ENCODE data around the gene PPEF2.

The PPEF2 gene

DNA sequence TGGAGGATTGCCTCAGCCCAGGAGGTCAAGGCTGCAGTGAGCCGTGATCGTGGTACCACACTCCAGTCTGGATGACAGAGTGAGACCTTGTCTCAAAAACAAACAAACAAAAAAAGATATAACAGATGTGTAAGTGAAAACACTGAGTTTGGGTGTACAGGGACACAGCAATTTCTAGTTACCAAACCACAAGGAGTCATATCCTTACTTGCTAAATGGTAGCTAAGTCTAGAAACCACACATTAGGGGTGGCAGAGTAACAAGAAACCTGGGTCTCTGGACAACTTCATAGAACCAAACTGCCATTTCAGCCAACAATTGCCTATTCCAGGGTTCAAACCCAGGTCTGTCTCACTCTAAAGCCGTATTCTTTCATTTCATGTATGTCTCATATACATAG lies 20.8 kb downstream of the PPEF2 start:
- peak in 1 of 3 donors; percentile 7 for DNase-seq
- Histone ChIP-seq H3K9me3 (ENCODE audit: control extremely low read depth in 1 of 5, control insufficient read depth in 4 of 5, insufficient read depth in 2 of 5, low read depth in 1 of 5, low read length in 4 of 5) (no peaks in the 10 kb centered on the region), H3K4me3 (ENCODE audit: control insufficient read depth in 1 of 7, extremely low read depth in 1 of 7, insufficient read depth in 4 of 7, low read depth in 2 of 7, low read length in 6 of 7) (no peak overlapping the region), H3K27me3 (replicated peaks in 2 of 5; ENCODE audit: control insufficient read depth in 4 of 5, insufficient read depth in 5 of 5, low read length in 4 of 5) (peaks cover 0 to 6% (median 2%) of the 10 kb centered on the region in 5 experiments), H3K27ac (ENCODE audit: insufficient read depth in 1 of 2, low read depth in 1 of 2, low read length in 2 of 2, poor library complexity in 1 of 2, severe bottlenecking in 2 of 2) (no peak overlapping the region), H3K4me1 (ENCODE audit: control extremely low read depth in 1 of 4, control insufficient read depth in 4 of 4, insufficient read depth in 4 of 4, low read length in 3 of 4) (peaks cover 0 to 2% (median 0%) of the 10 kb centered on the region in 4 experiments), H3K36me3 (ENCODE audit: control insufficient read depth in 4 of 4, insufficient read depth in 4 of 4, low read length in 3 of 4) (no peaks in the 10 kb centered on the region)
- ChIA-PET CTCF (interaction anchor here (2.0 kb wide), 1 partner anchor 16 kb away, joined by 4 read pairs; no protein-coding TSS in a partner anchor), POLR2A (no interaction called here)
- 83% methylated on average over 2 of the region's 3 CpGs for WGBS (ENCODE audit: insufficient coverage)

DNA sequence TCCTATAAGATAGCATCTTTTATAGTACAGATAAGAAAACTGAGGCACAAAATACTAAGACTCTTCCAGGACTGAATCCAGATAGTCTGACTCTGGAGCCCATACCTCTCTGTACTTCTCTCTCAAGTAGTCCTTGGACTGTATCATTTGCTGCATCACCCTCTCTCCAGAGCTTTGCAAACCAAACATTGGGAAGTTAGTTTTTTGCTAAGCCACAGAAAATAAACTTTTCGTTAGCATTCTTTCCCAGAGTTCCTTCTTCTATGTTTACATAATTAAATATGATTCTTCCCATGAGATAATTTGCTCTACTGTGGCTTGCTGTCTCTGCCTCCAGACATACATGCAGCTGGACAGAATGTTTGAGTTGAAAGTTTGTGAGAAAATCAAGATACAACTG lies 22.0 kb downstream of the PPEF2 start:
- CTCF ChIA-PET: no interaction called here

DNA sequence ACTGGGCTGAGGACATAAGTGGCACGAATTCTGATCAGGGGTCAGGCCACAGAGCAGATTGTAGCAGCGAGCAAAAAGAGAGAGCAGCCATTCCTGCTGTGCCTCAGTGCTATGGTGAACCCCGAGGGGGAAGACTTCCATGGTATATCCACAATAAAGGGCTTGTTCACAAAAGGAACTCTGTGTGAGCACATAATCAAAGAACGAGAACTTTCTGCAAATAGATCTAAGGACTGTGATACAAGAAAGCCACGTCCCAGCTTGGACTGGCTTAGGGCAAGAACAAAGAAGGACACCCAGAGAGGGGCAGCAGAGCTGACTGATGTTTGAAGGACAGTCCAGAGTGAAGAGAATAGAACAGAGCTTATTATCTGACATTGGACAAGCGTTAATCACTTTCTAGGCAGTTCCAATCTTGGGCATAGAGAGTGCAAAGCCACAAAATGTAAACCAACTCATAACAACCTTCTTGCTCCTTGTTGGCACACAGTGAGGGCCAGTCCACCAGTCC lies 24.0 kb downstream of the PPEF2 start:
- WGBS (ENCODE audit: insufficient coverage): 89% methylated on average over 6 of the region's 6 CpGs
- no peak overlapping the region for H3K4me3 ChIP-seq (ENCODE audit: control insufficient read depth in 1 of 7, extremely low read depth in 1 of 7, insufficient read depth in 4 of 7, low read depth in 2 of 7, low read length in 6 of 7)
- CTCF ChIA-PET: interaction anchor here (1.0 to 1.2 kb wide), 2 partner anchors 15 to 17 kb away, joined by 3 to 4 read pairs; no protein-coding TSS in a partner anchor
- no peak for DNase-seq
- no peaks in the 10 kb centered on the region for H3K36me3 ChIP-seq (ENCODE audit: control insufficient read depth in 4 of 4, insufficient read depth in 4 of 4, low read length in 3 of 4)
- POLR2A ChIA-PET: no interaction called here
- H3K27ac ChIP-seq (ENCODE audit: insufficient read depth in 1 of 2, low read depth in 1 of 2, low read length in 2 of 2, poor library complexity in 1 of 2, severe bottlenecking in 2 of 2): no peak overlapping the region
- no peaks in the 10 kb centered on the region for H3K4me1 ChIP-seq (ENCODE audit: control extremely low read depth in 1 of 4, control insufficient read depth in 4 of 4, insufficient read depth in 4 of 4, low read length in 3 of 4)
- H3K9me3 ChIP-seq (ENCODE audit: control extremely low read depth in 1 of 5, control insufficient read depth in 4 of 5, insufficient read depth in 2 of 5, low read depth in 1 of 5, low read length in 4 of 5): no peaks in the 10 kb centered on the region
- peaks cover 0 to 2% (median 0%) of the 10 kb centered on the region in 5 experiments for H3K27me3 ChIP-seq (replicated peaks in 2 of 5; ENCODE audit: control insufficient read depth in 4 of 5, insufficient read depth in 5 of 5, low read length in 4 of 5)

More for the DNA sequence above, 22.0 kb downstream of the PPEF2 start:
- DNase-seq: no peak
- no peak overlapping the region for H3K4me3 ChIP-seq (ENCODE audit: control insufficient read depth in 1 of 7, extremely low read depth in 1 of 7, insufficient read depth in 4 of 7, low read depth in 2 of 7, low read length in 6 of 7)
- H3K4me1 ChIP-seq (ENCODE audit: control extremely low read depth in 1 of 4, control insufficient read depth in 4 of 4, insufficient read depth in 4 of 4, low read length in 3 of 4): no peaks in the 10 kb centered on the region
- POLR2A ChIA-PET: no interaction called here
- no peaks in the 10 kb centered on the region for H3K36me3 ChIP-seq (ENCODE audit: control insufficient read depth in 4 of 4, insufficient read depth in 4 of 4, low read length in 3 of 4)
- H3K27ac ChIP-seq (ENCODE audit: insufficient read depth in 1 of 2, low read depth in 1 of 2, low read length in 2 of 2, poor library complexity in 1 of 2, severe bottlenecking in 2 of 2): no peak overlapping the region
- H3K27me3 ChIP-seq (replicated peaks in 2 of 5; ENCODE audit: control insufficient read depth in 4 of 5, insufficient read depth in 5 of 5, low read length in 4 of 5): peaks cover 0 to 2% (median 0%) of the 10 kb centered on the region in 5 experiments
- WGBS (ENCODE audit: insufficient coverage): no CpG with 5 or more reads among the region's 1 CpG
- H3K9me3 ChIP-seq (ENCODE audit: control extremely low read depth in 1 of 5, control insufficient read depth in 4 of 5, insufficient read depth in 2 of 5, low read depth in 1 of 5, low read length in 4 of 5): no peaks in the 10 kb centered on the region

DNA sequence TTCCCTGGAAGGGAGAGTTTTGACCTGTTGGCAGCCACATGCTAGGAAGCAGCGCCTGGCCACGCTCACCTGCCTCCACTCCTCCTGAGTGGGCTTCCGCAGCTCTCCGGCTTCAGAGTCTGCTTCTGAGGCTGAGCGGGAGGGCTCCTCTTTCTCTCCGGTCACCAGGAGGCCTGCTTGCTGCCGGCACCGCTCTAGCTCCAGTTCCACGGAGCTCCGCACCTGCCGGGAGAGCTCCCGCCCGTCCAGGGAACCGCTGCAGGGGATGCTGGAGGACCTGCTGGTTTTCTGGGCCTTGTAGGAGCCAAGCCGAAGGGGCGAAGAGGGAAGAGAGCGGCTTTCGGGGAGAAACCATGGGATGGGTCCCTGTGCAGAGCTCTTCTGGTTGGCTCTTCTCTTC lies 26.0 kb downstream of the PPEF2 start:
- no peak for DNase-seq
- POLR2A ChIA-PET: no interaction called here

DNA sequence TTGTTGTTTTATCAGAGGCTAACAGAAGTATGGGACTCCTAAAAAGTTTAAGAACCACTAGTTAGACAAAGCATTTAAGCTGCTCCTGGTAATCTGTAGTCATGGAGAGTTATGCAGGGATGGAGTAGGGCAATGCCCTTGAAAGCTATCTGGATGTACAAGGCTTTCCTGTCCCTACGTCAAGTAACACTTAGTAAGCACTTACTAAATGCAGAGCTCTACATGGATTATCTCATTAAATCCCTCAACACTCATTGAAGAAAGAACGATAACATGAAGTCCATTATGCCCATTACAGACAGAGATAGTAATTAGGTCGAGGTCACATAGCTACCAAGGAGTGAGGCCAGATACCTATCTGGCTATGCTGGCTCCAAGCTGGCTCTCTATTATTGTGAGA lies 33.2 kb downstream of the PPEF2 start:
- Histone ChIP-seq H3K36me3 (ENCODE audit: control insufficient read depth in 4 of 4, insufficient read depth in 4 of 4, low read length in 3 of 4) (no peaks in the 10 kb centered on the region), H3K9me3 (ENCODE audit: control extremely low read depth in 1 of 5, control insufficient read depth in 4 of 5, insufficient read depth in 2 of 5, low read depth in 1 of 5, low read length in 4 of 5) (no peaks in the 10 kb centered on the region), H3K4me3 (ENCODE audit: control insufficient read depth in 1 of 7, extremely low read depth in 1 of 7, insufficient read depth in 4 of 7, low read depth in 2 of 7, low read length in 6 of 7) (no peak overlapping the region), H3K27ac (ENCODE audit: insufficient read depth in 1 of 2, low read depth in 1 of 2, low read length in 2 of 2, poor library complexity in 1 of 2, severe bottlenecking in 2 of 2) (no peak overlapping the region), H3K4me1 (ENCODE audit: control extremely low read depth in 1 of 4, control insufficient read depth in 4 of 4, insufficient read depth in 4 of 4, low read length in 3 of 4) (no peaks in the 10 kb centered on the region), H3K27me3 (replicated peaks in 2 of 5; ENCODE audit: control insufficient read depth in 4 of 5, insufficient read depth in 5 of 5, low read length in 4 of 5) (no peaks in the 10 kb centered on the region)
- ChIA-PET CTCF (no interaction called here), POLR2A (no interaction called here)
- 43% methylated on average over 2 of the region's 3 CpGs for WGBS (ENCODE audit: insufficient coverage)
- DNase-seq: no peak

More for the DNA sequence above, 26.0 kb downstream of the PPEF2 start:
- no peaks in the 10 kb centered on the region for H3K27me3 ChIP-seq (replicated peaks in 2 of 5; ENCODE audit: control insufficient read depth in 4 of 5, insufficient read depth in 5 of 5, low read length in 4 of 5)
- CTCF ChIA-PET: no interaction called here
- H3K27ac ChIP-seq (ENCODE audit: insufficient read depth in 1 of 2, low read depth in 1 of 2, low read length in 2 of 2, poor library complexity in 1 of 2, severe bottlenecking in 2 of 2): no peak overlapping the region
- H3K4me3 ChIP-seq (ENCODE audit: control insufficient read depth in 1 of 7, extremely low read depth in 1 of 7, insufficient read depth in 4 of 7, low read depth in 2 of 7, low read length in 6 of 7): no peak overlapping the region
- no peaks in the 10 kb centered on the region for H3K4me1 ChIP-seq (ENCODE audit: control extremely low read depth in 1 of 4, control insufficient read depth in 4 of 4, insufficient read depth in 4 of 4, low read length in 3 of 4)
- no peaks in the 10 kb centered on the region for H3K36me3 ChIP-seq (ENCODE audit: control insufficient read depth in 4 of 4, insufficient read depth in 4 of 4, low read length in 3 of 4)
- WGBS (ENCODE audit: insufficient coverage): 98% methylated on average over 18 of the region's 18 CpGs
- H3K9me3 ChIP-seq (ENCODE audit: control extremely low read depth in 1 of 5, control insufficient read depth in 4 of 5, insufficient read depth in 2 of 5, low read depth in 1 of 5, low read length in 4 of 5): no peaks in the 10 kb centered on the region

DNA sequence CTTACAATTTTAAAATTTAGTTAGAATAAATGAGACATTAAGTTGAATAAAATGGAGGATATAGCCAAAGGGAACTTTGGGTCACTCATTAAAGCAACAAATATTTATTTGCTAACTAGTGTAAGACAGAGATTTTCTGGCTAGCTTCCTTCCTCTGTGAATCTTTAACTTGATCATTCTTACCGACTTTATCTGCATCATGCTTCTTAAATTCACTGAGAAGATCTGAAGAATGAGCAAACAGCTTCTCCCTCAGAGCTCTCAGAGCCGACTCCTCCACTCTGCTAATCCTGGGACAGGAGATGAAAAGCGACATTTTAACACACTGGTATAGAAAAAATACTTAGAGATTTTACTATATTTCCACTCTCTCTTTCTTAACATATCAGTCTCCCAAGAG lies 35.1 kb downstream of the PPEF2 start:
- Histone ChIP-seq H3K36me3 (ENCODE audit: control insufficient read depth in 4 of 4, insufficient read depth in 4 of 4, low read length in 3 of 4) (no peaks in the 10 kb centered on the region), H3K9me3 (ENCODE audit: control extremely low read depth in 1 of 5, control insufficient read depth in 4 of 5, insufficient read depth in 2 of 5, low read depth in 1 of 5, low read length in 4 of 5) (no peaks in the 10 kb centered on the region), H3K27ac (ENCODE audit: insufficient read depth in 1 of 2, low read depth in 1 of 2, low read length in 2 of 2, poor library complexity in 1 of 2, severe bottlenecking in 2 of 2) (no peak overlapping the region), H3K27me3 (replicated peaks in 2 of 5; ENCODE audit: control insufficient read depth in 4 of 5, insufficient read depth in 5 of 5, low read length in 4 of 5) (no peaks in the 10 kb centered on the region), H3K4me1 (ENCODE audit: control extremely low read depth in 1 of 4, control insufficient read depth in 4 of 4, insufficient read depth in 4 of 4, low read length in 3 of 4) (no peaks in the 10 kb centered on the region), H3K4me3 (ENCODE audit: control insufficient read depth in 1 of 7, extremely low read depth in 1 of 7, insufficient read depth in 4 of 7, low read depth in 2 of 7, low read length in 6 of 7) (no peak overlapping the region)
- ChIA-PET CTCF (interaction anchor here (0.9 to 1.1 kb wide), 2 partner anchors 17 to 19 kb away, joined by 3 read pairs; no protein-coding TSS in a partner anchor), POLR2A (no interaction called here)
- DNase-seq: no peak
- WGBS (ENCODE audit: insufficient coverage): 40% methylated on average over 1 of the region's 3 CpGs

DNA sequence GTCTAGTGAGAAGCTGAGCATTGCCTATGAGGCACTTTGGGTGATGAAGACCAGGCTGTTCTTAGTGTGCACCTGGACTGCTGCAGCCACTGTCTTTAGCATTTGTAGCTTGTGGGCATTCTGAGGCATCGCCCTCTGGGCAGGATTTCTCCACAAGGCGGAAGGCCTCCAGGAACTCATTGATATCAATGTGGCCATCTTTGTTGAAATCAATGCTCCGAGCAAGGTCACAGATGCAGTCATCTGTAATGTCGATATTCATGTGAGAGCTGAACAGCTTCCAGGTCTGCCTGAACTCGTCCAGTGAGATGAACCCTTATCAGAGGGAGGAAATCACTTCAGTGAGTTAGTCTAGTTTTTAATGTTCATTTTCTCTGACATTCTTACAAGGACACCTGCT lies 41.6 kb downstream of the PPEF2 start:
- no peak for DNase-seq
- no peaks in the 10 kb centered on the region for H3K27me3 ChIP-seq (replicated peaks in 2 of 5; ENCODE audit: control insufficient read depth in 4 of 5, insufficient read depth in 5 of 5, low read length in 4 of 5)
- 98% methylated on average over 5 of the region's 5 CpGs for WGBS (ENCODE audit: insufficient coverage)
- POLR2A ChIA-PET: no interaction called here
- no peak overlapping the region for H3K27ac ChIP-seq (ENCODE audit: insufficient read depth in 1 of 2, low read depth in 1 of 2, low read length in 2 of 2, poor library complexity in 1 of 2, severe bottlenecking in 2 of 2)
- CTCF ChIA-PET: no interaction called here
- H3K4me3 ChIP-seq (ENCODE audit: control insufficient read depth in 1 of 7, extremely low read depth in 1 of 7, insufficient read depth in 4 of 7, low read depth in 2 of 7, low read length in 6 of 7): no peak overlapping the region
- no peaks in the 10 kb centered on the region for H3K36me3 ChIP-seq (ENCODE audit: control insufficient read depth in 4 of 4, insufficient read depth in 4 of 4, low read length in 3 of 4)
- H3K4me1 ChIP-seq (ENCODE audit: control extremely low read depth in 1 of 4, control insufficient read depth in 4 of 4, insufficient read depth in 4 of 4, low read length in 3 of 4): no peaks in the 10 kb centered on the region
- H3K9me3 ChIP-seq (ENCODE audit: control extremely low read depth in 1 of 5, control insufficient read depth in 4 of 5, insufficient read depth in 2 of 5, low read depth in 1 of 5, low read length in 4 of 5): peaks cover 0 to 10% (median 0%) of the 10 kb centered on the region in 5 experiments
